Stimulated activated memory B cell treated with anti-CD40 and anti-IgM and Interleukin-4, amounts not matched to agents 10 μg/mL and 1 μg/mL and 100 μg/mL, for 72 hours (primary cell): Measurements from ENCODE around the gene AFTPH.
A peak's percentile ranks its signal among the peaks of the same experiment; 100 is the strongest.

Source experiments
- ATAC-seq: fragments of 150-1000 bp; cut with Tn5 transposase; 2 replicates; pipeline ENCODE4 v1.10.0; 2021
- H3K27ac Mint-ChIP-seq: one replicate; pipeline ENCODE4 v1.8.0; 2022; ENCODE audit warnings: mild to moderate bottlenecking, mixed read lengths
- H3K27me3 Mint-ChIP-seq: one replicate; pipeline ENCODE4 v1.8.0; 2022; ENCODE audit warnings: mixed read lengths
- H3K36me3 Mint-ChIP-seq: one replicate; pipeline ENCODE4 v1.8.0; 2022; ENCODE audit warnings: mixed read lengths
- H3K4me1 Mint-ChIP-seq: one replicate; pipeline ENCODE4 v1.8.0; 2022; ENCODE audit warnings: mixed read lengths
- H3K4me3 Mint-ChIP-seq: one replicate; pipeline ENCODE4 v1.8.0; 2022; ENCODE audit warnings: mild to moderate bottlenecking, moderate library complexity, mixed read lengths
- H3K9me3 Mint-ChIP-seq: one replicate; pipeline ENCODE4 v1.8.0; 2022; ENCODE audit warnings: mixed read lengths

AFTPH gene

GRCh38 chr2:64604155-64604554, 80.0 kb downstream of the AFTPH start:
- H3K36me3 Mint-ChIP-seq: peaks cover 8% of the 10 kb centered on the region
- H3K4me3 Mint-ChIP-seq: no peak overlapping the region
- no peak for ATAC-seq
- H3K27ac Mint-ChIP-seq: no peak overlapping the region
- H3K9me3 Mint-ChIP-seq: peaks cover 6% of the 10 kb centered on the region
- H3K27me3 Mint-ChIP-seq: no peaks in the 10 kb centered on the region
- H3K4me1 Mint-ChIP-seq: peaks cover 32% of the 10 kb centered on the region

- Mint-ChIP-seq H3K36me3 (peaks cover 8% of the 10 kb centered on the region), H3K4me3 (no peak overlapping the region)
These were observed 80.9 kb downstream of the AFTPH start for GRCh38 chr2:64605026-64605471.

GRCh38 chr2:64605991-64606478, 81.9 kb downstream of the AFTPH start:
- H3K27ac Mint-ChIP-seq: peak overlapping the region; percentile 100
- H3K27me3 Mint-ChIP-seq: no peaks in the 10 kb centered on the region
- H3K4me1 Mint-ChIP-seq: peaks cover 32% of the 10 kb centered on the region
- no peak for ATAC-seq
- peaks cover 6% of the 10 kb centered on the region for H3K9me3 Mint-ChIP-seq
- H3K4me3 Mint-ChIP-seq: peak overlapping the region; percentile 76
- peaks cover 8% of the 10 kb centered on the region for H3K36me3 Mint-ChIP-seq

More at GRCh38 chr2:64605026-64605471, 80.9 kb downstream of the AFTPH start:
- Mint-ChIP-seq H3K27ac (peak overlapping the region; percentile 100), H3K4me1 (peaks cover 32% of the 10 kb centered on the region), H3K27me3 (no peaks in the 10 kb centered on the region), H3K9me3 (peaks cover 6% of the 10 kb centered on the region)
- ATAC-seq: no peak

DNA sequence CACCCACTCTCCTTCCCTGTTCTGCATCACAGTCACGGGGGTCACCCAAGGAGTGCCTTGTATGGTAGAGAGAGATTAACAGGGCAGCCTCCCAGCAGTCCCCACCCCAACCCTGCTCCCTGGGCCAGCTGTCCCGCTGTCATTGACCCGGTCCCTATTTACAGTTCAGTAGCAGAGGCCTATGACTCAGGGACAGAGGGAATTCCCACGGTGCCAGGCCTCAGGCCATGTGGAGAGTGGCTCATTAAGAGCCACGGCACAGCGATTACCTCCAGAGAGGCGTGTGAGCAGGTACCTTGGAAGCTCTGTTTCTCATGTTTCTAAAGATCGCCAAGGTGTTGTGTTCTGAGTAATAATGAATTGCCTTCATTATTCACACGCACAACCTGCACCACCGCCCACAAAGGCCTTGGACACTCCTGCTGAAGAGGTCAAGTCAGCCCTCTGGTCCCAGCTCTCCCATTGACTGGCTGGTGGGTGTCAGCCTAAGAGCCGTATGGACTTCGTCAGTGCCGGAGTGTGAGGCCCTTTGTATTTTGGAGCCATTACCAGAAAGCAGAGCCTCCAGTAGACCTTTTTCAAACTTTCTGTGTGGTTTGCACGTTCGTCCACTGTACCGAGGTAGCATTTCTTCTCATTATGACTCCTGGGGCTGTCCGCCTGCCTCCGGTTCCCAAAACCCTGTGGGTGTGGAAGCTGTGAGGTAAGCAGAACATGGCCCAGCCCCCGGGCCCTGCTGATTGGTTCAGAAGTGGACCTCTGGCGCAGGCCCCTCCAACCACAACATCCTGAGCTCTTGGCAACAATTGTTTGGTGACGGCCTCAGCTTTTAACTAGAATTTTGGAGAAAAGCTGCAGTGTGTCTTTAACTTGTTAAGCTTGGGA, 82.6 kb downstream of the AFTPH start:
- Mint-ChIP-seq H3K36me3 (peaks cover 8% of the 10 kb centered on the region), H3K4me1 (peaks cover 32% of the 10 kb centered on the region), H3K4me3 (peak overlapping the region; percentile 76), H3K27ac (peak overlapping the region; percentile 100), H3K9me3 (peaks cover 6% of the 10 kb centered on the region), H3K27me3 (no peaks in the 10 kb centered on the region)
- ATAC-seq: peak; percentile 94

- Mint-ChIP-seq H3K27me3 (no peaks in the 10 kb centered on the region), H3K9me3 (peaks cover 6% of the 10 kb centered on the region), H3K27ac (peak overlapping the region; percentile 100), H3K36me3 (peaks cover 8% of the 10 kb centered on the region), H3K4me3 (peak overlapping the region; percentile 85), H3K4me1 (peaks cover 32% of the 10 kb centered on the region)
- no peak for ATAC-seq
These were observed 83.5 kb downstream of the AFTPH start for GRCh38 chr2:64607381-64608304.

GRCh38 chr2:64608867-64609226, 84.7 kb downstream of the AFTPH start:
- H3K9me3 Mint-ChIP-seq: peaks cover 6% of the 10 kb centered on the region
- H3K4me1 Mint-ChIP-seq: peaks cover 32% of the 10 kb centered on the region
- H3K27ac Mint-ChIP-seq: peak overlapping the region; percentile 100
- H3K36me3 Mint-ChIP-seq: peaks cover 8% of the 10 kb centered on the region
- peak overlapping the region; percentile 85 for H3K4me3 Mint-ChIP-seq
- ATAC-seq: peak; percentile 31
- no peaks in the 10 kb centered on the region for H3K27me3 Mint-ChIP-seq

DNA sequence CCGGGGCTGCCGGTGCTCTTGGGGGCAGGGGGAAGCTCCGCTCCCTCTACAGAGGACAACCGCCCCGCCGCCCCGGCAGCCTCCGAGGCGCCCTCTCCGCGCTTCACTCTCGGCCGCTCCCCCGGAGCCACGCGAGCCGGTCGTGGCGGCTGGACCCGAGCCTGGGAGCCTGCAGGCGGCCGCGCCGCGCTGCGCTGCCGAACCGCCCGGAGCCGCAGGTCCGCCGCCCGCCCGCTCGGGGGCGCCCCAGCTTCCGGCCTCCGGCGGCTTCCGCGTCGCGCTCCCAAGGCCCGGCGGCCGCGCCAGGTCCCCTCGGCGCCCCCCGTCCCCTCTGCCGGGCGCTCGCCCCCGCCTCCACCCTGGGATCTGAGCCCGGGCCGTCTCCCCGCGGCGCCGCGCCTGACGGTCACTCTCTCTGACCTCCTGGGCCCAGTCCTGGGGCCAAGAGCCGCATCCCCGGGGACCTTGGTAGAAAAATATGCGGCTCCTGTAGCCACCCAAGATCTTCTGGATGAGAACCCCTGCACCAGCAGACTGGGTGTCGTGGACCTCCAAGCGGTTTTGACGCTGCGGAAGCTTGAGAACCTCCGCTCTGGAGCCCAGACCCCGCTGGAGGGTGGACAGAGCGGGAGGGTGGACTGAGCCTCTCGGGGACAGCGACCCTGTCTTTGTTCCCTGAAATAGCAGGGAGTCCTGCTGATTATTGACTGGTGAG, 85.3 kb downstream of the AFTPH start:
- H3K27me3 Mint-ChIP-seq: no peaks in the 10 kb centered on the region
- peak overlapping the region; percentile 100 for H3K27ac Mint-ChIP-seq
- peaks cover 32% of the 10 kb centered on the region for H3K4me1 Mint-ChIP-seq
- H3K9me3 Mint-ChIP-seq: peaks cover 2% of the 10 kb centered on the region
- peaks cover 4% of the 10 kb centered on the region for H3K36me3 Mint-ChIP-seq
- ATAC-seq: peak; percentile 70
- peak overlapping the region; percentile 91 for H3K4me3 Mint-ChIP-seq

GRCh38 chr2:64609942-64610281, 85.8 kb downstream of the AFTPH start:
- Mint-ChIP-seq H3K27me3 (no peaks in the 10 kb centered on the region), H3K36me3 (no peaks in the 10 kb centered on the region), H3K4me3 (peak overlapping the region; percentile 91), H3K4me1 (peaks cover 32% of the 10 kb centered on the region), H3K27ac (peak overlapping the region; percentile 100), H3K9me3 (no peaks in the 10 kb centered on the region)
- no peak for ATAC-seq

DNA sequence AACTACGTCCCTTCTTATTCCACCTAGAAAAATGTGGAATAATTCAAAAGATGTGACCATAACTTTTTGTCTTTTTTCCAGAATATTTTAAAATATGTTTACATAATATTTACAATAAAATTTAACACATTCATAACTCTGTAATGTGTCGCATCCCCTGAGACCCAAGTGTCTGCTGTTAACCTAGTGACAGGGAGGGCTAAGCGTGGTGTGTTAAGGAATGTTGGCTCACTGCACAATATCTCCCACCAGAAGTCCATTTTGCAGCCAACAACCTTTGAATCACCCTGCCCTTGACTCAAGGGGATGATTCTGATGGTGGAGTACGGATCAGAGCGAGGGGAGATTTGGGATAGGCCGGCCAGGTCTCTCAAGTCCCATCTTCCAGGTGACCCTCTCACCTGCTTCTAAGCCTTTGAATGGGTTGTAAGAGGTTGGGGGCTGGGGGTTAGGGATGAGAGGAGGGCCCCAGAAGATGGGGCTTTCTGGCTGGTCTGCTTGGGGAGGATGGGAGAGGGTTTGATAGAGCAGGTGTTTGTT, 86.3 kb downstream of the AFTPH start:
- no peak overlapping the region for H3K27ac Mint-ChIP-seq
- peaks cover 32% of the 10 kb centered on the region for H3K4me1 Mint-ChIP-seq
- no peaks in the 10 kb centered on the region for H3K9me3 Mint-ChIP-seq
- no peaks in the 10 kb centered on the region for H3K27me3 Mint-ChIP-seq
- no peak overlapping the region for H3K4me3 Mint-ChIP-seq
- no peak for ATAC-seq
- no peaks in the 10 kb centered on the region for H3K36me3 Mint-ChIP-seq

DNA sequence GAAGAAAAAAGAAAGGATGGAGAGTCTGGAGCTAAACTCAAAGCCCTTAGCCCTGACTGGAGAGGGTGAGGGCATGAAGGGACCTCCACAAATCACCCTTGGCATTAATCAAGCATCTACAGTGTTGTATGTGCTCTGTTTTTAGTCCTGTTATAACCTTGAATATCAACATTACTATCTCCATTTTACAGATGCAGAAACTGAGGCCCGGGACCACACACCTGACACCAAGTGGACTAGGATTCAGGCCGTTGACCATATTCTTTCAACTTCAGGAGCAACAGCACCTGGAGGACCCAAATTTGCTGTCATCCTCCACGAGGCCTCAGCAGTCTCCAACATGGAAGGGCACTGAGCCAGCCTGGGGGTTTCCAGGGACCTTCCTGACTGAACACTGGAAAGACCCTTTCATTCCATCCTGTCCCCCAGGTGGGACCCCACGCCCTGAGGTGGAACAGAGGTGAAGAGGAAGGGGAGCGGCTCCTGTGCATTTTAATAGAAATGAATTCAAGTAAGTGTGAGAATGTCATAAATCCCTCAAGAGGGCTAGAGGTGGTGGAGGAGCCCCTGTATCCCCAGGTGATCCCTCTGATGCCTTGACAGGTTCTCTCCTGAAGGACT, 88.6 kb downstream of the AFTPH start:
- peaks cover 18% of the 10 kb centered on the region for H3K4me1 Mint-ChIP-seq
- ATAC-seq: no peak
- H3K27me3 Mint-ChIP-seq: no peaks in the 10 kb centered on the region
- H3K27ac Mint-ChIP-seq: no peak overlapping the region
- no peak overlapping the region for H3K4me3 Mint-ChIP-seq
- H3K36me3 Mint-ChIP-seq: no peaks in the 10 kb centered on the region
- no peaks in the 10 kb centered on the region for H3K9me3 Mint-ChIP-seq

DNA sequence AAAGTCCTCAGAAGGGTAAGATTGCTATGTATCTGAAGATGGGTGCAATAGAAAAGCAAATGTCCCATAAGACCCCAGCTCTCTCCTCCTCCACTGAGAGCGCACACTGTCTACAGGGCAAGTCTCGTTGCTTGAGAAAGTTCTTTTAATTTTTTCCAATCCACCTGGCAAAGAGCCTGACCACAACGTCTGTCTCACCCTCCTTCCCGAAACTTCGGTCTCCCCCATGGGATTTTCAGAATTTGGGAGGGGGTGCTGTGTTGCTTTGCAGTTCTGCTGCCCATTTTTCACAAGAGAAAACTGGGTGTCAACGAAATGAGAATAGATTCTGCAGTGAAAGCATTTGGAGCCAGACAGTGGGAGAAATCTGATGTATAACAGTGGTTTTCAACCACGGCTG, 89.1 kb downstream of the AFTPH start:
- no peaks in the 10 kb centered on the region for H3K36me3 Mint-ChIP-seq
- peaks cover 17% of the 10 kb centered on the region for H3K4me1 Mint-ChIP-seq
- H3K27me3 Mint-ChIP-seq: no peaks in the 10 kb centered on the region
- no peak overlapping the region for H3K27ac Mint-ChIP-seq
- H3K9me3 Mint-ChIP-seq: no peaks in the 10 kb centered on the region
- ATAC-seq: no peak
- H3K4me3 Mint-ChIP-seq: no peak overlapping the region

- H3K9me3 Mint-ChIP-seq: no peaks in the 10 kb centered on the region
- no peaks in the 10 kb centered on the region for H3K36me3 Mint-ChIP-seq
- no peaks in the 10 kb centered on the region for H3K27me3 Mint-ChIP-seq
- no peak overlapping the region for H3K27ac Mint-ChIP-seq
- peaks cover 10% of the 10 kb centered on the region for H3K4me1 Mint-ChIP-seq
- no peak for ATAC-seq
- H3K4me3 Mint-ChIP-seq: no peak overlapping the region
These were observed 91.2 kb downstream of the AFTPH start for GRCh38 chr2:64615192-64615763.

DNA sequence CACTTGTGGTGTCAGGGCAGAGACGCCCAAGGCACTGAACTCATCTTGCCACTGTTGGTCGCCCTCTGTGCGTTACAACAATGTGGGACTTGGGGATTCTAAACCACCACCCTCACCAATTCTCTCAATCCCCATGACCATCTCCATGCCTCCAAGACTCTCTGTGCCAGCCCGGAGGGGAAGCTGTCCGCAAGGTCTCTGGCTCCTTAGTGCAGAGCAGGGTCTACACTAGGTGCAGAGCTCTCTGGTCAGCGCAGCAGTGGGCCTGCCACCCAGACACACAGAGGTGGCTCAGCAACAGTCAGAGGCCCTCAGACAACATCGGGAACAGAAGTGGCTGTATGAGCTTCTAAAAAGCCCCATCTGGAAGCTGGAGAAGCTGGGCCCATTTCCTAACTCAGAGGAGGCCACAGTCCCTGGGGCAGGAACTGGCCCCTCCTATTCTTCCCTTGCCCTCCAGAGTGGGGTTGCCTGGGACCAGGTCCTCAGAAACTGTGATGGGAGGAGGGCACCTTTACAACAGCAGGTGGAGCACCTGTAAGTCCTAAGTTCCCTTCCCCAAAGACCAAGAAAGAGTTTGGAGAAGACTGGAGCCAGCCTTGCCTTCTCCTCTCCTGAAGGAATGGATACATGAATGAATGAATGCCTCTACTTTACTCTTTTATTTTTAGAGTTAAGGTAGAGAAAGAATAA, 91.9 kb downstream of the AFTPH start:
- H3K27me3 Mint-ChIP-seq: no peaks in the 10 kb centered on the region
- H3K4me3 Mint-ChIP-seq: no peak overlapping the region
- H3K36me3 Mint-ChIP-seq: no peaks in the 10 kb centered on the region
- H3K4me1 Mint-ChIP-seq: peaks cover 10% of the 10 kb centered on the region
- no peaks in the 10 kb centered on the region for H3K9me3 Mint-ChIP-seq
- no peak for ATAC-seq
- peak overlapping the region; percentile 13 for H3K27ac Mint-ChIP-seq
